ENCODE data around the gene GFAP.

GFAP gene

DNA sequence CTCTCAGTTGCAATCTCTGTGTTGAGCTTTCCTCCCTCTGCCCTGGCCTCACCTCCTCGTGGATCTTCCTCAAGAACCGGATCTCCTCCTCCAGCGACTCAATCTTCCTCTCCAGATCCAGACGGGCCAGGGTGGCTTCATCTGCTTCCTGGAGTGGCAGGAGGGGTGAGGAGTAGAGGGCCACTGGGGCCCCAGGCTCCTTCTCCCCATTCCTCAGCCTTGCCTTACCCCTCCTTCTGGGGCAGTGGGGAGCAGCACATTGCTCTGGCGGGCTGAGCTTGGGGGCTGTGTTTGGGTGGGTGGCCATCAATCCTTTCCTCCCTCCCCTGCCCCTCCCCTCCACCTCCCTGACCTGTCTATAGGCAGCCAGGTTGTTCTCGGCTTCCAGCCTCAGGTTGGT is 1.6 kb downstream of the GFAP start:
- H3K36me3 ChIP-seq (ENCODE audit: control insufficient read depth in 2 of 2, insufficient read depth in 2 of 2, low read length in 2 of 2) = no peaks in the 10 kb centered on the region
- no peak overlapping the region for H3K9ac ChIP-seq (ENCODE audit: low read length in 2 of 2)
- H3K27ac ChIP-seq (ENCODE audit: low read length) = no peak overlapping the region
- H3K4me1 ChIP-seq (ENCODE audit: control insufficient read depth, insufficient read depth, low read length) = peaks cover 35% of the 10 kb centered on the region
- H3K27me3 ChIP-seq (ENCODE audit: control insufficient read depth in 1 of 2, insufficient read depth in 2 of 2, low read length in 2 of 2) = peaks cover 4 to 5% of the 10 kb centered on the region in 2 donors
- H3K4me3 ChIP-seq (ENCODE audit: low read length in 2 of 2) = no peak overlapping the region
- no peaks in the 10 kb centered on the region for H3K9me3 ChIP-seq (ENCODE audit: control insufficient read depth in 2 of 2, low read length in 2 of 2)

DNA sequence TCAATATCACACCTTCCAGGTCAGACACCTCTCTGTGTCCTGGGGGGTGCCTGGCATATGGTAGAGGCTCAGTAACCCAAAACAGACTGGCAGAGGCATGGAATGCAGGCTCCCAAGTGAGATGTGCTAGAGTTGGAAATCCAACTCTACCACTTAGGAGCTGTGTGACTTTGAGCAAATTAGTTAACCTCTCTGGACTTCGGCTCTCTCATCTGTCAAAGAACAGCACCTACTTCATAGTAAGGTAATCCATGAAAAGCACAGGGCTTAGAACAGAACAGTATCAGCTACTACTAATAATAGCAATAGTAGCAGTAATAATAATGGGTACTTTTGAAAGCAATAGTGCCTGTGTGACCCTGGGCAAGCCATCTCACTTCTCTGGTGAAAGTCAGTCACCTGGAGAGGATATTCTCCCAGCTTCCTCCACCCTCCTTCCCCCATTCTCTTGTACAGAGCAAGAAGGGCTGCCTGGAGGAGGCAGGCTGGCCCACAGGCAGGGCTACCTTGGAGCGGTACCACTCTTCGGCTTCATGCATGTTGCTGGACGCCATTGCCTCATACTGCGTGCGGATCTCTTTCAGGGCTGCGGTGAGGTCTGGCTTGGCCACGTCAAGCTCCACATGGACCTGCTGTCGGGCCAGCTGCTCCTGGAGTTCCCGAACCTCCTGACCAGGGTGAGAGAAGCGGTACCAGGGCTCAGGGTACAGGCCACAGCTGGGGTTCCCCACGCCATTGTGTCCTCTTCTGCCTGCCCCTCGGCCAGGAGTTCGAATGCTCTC is 2.3 kb downstream of the GFAP start:
- Histone ChIP-seq H3K9ac (ENCODE audit: low read length in 2 of 2) (no peak overlapping the region), H3K9me3 (ENCODE audit: control insufficient read depth in 2 of 2, low read length in 2 of 2) (no peaks in the 10 kb centered on the region), H3K36me3 (ENCODE audit: control insufficient read depth in 2 of 2, insufficient read depth in 2 of 2, low read length in 2 of 2) (no peaks in the 10 kb centered on the region), H3K27me3 (ENCODE audit: control insufficient read depth in 1 of 2, insufficient read depth in 2 of 2, low read length in 2 of 2) (peaks cover 4 to 5% of the 10 kb centered on the region in 2 donors), H3K4me3 (ENCODE audit: low read length in 2 of 2) (no peak overlapping the region), H3K4me1 (ENCODE audit: control insufficient read depth, insufficient read depth, low read length) (peaks cover 35% of the 10 kb centered on the region), H3K27ac (ENCODE audit: low read length) (no peak overlapping the region)

DNA sequence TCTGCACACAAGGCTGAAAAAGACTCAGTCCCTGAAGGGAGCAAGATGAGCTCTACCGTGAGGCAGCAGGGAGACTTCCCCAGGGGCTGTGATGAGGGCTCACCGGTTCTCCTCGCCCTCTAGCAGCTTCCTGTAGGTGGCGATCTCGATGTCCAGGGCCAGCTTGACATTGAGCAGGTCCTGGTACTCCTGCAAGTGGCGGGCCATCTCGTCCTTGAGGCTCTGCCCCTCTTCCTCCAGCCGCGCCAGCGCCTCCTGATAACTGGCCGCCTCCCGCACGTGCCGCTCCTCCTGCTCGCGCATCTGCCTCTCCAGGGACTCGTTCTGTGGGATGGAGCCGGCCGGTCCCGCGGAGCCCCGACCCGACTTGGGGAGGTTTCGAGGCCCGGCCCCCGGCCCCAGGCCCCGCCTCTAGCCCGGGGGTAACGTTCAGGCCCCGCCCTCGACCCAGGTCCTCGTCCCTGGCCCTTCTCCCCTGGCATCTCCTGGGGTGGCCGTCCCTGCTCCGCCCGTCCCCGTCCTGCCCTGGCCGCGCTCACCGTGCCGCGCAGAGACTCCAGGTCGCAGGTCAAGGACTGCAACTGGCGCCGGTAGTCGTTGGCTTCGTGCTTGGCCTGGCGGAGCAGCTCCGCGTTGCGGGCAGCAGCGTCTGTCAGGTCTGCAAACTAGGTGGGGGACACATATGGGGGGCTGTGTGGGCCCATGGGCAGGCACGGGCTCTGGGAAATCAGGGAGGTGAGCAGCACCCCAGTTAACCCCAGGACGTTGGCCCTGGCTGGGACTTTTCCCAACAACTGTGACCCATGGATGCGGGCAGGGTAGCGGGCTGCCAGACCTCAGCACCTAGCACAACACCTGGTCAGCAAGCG is 3.9 kb downstream of the GFAP start:
- Histone ChIP-seq H3K4me3 (ENCODE audit: low read length in 2 of 2) (peak overlapping the region; percentile 8 to 52), H3K27ac (ENCODE audit: low read length) (no peak overlapping the region), H3K4me1 (ENCODE audit: control insufficient read depth, insufficient read depth, low read length) (peaks cover 20% of the 10 kb centered on the region), H3K27me3 (ENCODE audit: control insufficient read depth in 1 of 2, insufficient read depth in 2 of 2, low read length in 2 of 2) (peaks cover 4 to 5% of the 10 kb centered on the region in 2 donors), H3K9ac (ENCODE audit: low read length in 2 of 2) (peak overlapping the region in 1 of 2 donors; percentile 35), H3K9me3 (ENCODE audit: control insufficient read depth in 2 of 2, low read length in 2 of 2) (no peaks in the 10 kb centered on the region), H3K36me3 (ENCODE audit: control insufficient read depth in 2 of 2, insufficient read depth in 2 of 2, low read length in 2 of 2) (no peaks in the 10 kb centered on the region)

DNA sequence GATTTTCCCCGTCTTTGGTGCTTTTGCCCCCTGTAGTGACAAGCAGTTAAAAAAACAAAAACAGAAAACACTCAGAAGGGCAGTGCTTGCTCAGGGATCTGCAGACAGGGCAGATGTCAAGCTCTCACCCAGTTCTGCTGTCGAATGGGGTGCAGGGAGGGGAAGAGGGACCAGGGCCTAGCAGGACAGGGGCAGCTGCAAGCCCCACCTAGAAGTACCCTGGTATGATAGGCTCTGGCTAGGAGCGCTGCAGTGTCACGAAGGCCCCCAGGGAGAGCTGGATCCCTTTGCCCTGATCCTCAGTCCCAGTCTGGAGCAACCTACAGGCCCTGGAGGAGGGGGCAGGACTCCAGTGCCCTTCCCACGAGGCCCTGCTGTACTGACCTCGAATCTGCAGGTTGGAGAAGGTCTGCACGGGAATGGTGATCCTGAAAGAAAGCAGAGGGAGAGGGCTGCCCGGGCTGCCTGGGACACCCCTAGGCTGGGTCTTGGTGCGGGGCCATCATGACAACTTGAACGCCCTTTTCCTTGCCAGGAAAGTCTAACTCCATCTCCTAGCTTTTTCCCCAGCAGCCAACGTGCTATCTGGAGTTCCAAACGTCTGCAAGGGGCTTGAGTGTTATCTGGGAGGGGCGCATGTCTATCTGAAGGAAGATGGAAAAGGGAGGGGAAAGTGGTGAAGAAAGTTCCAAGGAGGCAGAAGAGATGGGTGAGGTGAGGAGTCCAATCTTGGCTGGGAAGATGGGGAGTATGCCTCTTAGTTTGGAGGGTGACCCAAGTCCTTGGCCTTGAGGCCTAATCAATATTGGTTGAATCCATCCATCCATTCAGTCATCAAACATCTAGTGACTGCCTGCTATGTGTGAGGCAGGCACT is 4.8 kb downstream of the GFAP start:
- no peaks in the 10 kb centered on the region for H3K9me3 ChIP-seq (ENCODE audit: control insufficient read depth in 2 of 2, low read length in 2 of 2)
- H3K9ac ChIP-seq (ENCODE audit: low read length in 2 of 2) = peak overlapping the region in 1 of 2 donors; percentile 35
- H3K4me1 ChIP-seq (ENCODE audit: control insufficient read depth, insufficient read depth, low read length) = peaks cover 16% of the 10 kb centered on the region
- peak overlapping the region in 1 of 2 donors; percentile 52 for H3K4me3 ChIP-seq (ENCODE audit: low read length in 2 of 2)
- peak overlapping the region; percentile 49 for H3K27ac ChIP-seq (ENCODE audit: low read length)
- no peaks in the 10 kb centered on the region for H3K36me3 ChIP-seq (ENCODE audit: control insufficient read depth in 2 of 2, insufficient read depth in 2 of 2, low read length in 2 of 2)
- peaks cover 4 to 5% of the 10 kb centered on the region in 2 donors for H3K27me3 ChIP-seq (ENCODE audit: control insufficient read depth in 1 of 2, insufficient read depth in 2 of 2, low read length in 2 of 2)

DNA sequence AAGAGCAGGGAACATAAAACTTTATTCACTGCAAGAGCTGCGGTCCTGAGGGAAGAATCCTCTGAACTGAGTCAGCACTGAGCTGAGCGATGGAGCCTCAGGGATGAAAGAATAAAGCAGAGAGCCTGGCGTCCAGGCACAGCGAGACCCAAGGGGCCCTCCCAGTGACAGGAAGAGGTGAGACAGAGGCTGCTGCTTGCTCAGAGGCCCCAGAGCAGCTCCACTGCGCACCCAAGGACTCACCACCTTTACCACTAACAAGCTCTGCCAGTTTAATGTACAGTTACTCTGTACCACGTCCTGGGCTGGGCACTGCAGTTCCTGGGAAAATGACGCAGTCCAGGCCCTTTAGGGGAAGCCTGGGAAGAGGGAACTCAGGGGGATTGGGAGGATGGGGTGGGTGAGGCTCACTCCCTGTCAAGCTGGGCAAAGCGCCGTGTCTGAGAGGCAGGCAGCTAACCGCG is 5.6 kb downstream of the GFAP start:
- H3K9ac ChIP-seq (ENCODE audit: low read length in 2 of 2) = peak overlapping the region; percentile 3 to 13
- H3K36me3 ChIP-seq (ENCODE audit: control insufficient read depth in 2 of 2, insufficient read depth in 2 of 2, low read length in 2 of 2) = no peaks in the 10 kb centered on the region
- no peak overlapping the region for H3K4me3 ChIP-seq (ENCODE audit: low read length in 2 of 2)
- H3K9me3 ChIP-seq (ENCODE audit: control insufficient read depth in 2 of 2, low read length in 2 of 2) = no peaks in the 10 kb centered on the region
- peak overlapping the region; percentile 49 for H3K27ac ChIP-seq (ENCODE audit: low read length)
- peaks cover 4 to 5% of the 10 kb centered on the region in 2 donors for H3K27me3 ChIP-seq (ENCODE audit: control insufficient read depth in 1 of 2, insufficient read depth in 2 of 2, low read length in 2 of 2)
- peaks cover 16% of the 10 kb centered on the region for H3K4me1 ChIP-seq (ENCODE audit: control insufficient read depth, insufficient read depth, low read length)

DNA sequence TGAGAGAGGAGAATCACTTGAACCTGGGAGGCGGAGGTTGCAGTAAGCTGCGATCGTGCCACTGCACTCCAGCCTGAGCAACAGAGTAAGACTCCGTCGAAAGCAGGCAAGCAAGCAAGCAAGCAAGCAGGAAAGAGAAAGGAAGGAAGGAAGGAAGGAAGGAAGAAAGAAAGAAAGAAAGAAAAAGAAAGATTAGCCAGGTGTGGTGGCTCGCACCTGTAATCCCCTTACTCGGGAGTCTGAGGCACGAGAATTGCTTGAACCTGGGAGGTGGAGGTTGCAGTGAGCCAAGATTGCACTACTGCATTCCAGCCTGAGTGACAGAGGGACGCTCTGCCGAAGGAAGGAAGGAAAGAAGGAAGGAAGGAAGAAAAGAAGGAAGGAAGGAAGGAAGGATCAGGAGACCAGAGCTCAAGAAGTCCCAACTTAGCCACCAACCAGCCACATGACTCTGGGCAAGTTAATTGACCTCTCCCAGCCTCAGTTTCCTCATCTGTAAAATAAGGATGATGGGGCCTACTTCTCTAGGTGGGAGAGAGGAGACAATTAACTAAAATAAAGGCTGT is 6.5 kb downstream of the GFAP start:
- Histone ChIP-seq H3K9ac (ENCODE audit: low read length in 2 of 2) (no peak overlapping the region), H3K27ac (ENCODE audit: low read length) (no peak overlapping the region), H3K27me3 (ENCODE audit: control insufficient read depth in 1 of 2, insufficient read depth in 2 of 2, low read length in 2 of 2) (peaks cover 4 to 5% of the 10 kb centered on the region in 2 donors), H3K9me3 (ENCODE audit: control insufficient read depth in 2 of 2, low read length in 2 of 2) (no peaks in the 10 kb centered on the region), H3K36me3 (ENCODE audit: control insufficient read depth in 2 of 2, insufficient read depth in 2 of 2, low read length in 2 of 2) (no peaks in the 10 kb centered on the region), H3K4me1 (ENCODE audit: control insufficient read depth, insufficient read depth, low read length) (peaks cover 16% of the 10 kb centered on the region), H3K4me3 (ENCODE audit: low read length in 2 of 2) (no peak overlapping the region)

DNA sequence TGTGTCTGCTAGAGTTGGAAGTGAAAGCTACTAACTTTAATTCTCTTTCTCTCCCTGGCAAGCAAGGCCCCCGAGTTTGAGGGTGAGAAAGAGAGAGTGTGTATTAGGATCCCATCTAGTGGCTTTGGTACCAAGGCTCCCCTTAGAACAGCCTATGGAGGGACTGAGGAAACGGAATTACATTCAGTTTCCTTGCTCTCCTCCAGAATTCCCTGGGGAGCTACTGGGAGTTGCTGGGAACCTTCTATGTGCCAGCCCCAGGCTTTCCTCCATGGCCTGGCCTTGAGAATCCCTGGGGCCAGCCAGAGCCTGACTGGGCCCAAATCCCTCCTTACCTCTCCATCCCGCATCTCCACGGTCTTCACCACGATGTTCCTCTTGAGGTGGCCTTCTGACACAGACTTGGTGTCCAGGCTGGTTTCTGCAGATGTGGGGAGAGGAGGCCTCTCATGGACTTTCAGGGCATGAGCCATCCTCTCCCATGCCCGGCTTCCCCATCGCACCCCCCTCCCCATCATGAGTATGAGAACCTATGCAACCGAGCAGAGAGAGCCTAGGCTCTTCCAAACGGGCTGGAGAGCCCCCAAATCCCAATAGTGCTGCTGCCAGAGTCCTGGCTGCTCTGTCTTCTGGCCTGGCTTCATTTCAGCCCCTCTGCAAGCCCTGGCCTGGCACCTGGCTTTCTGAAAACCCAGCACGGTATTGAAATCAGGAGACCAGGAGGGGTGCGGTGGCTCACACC is 7.4 kb downstream of the GFAP start:
- Histone ChIP-seq H3K9ac (ENCODE audit: low read length in 2 of 2) (no peak overlapping the region), H3K4me3 (ENCODE audit: low read length in 2 of 2) (no peak overlapping the region), H3K27ac (ENCODE audit: low read length) (no peak overlapping the region), H3K36me3 (ENCODE audit: control insufficient read depth in 2 of 2, insufficient read depth in 2 of 2, low read length in 2 of 2) (no peaks in the 10 kb centered on the region), H3K4me1 (ENCODE audit: control insufficient read depth, insufficient read depth, low read length) (peaks cover 16% of the 10 kb centered on the region), H3K9me3 (ENCODE audit: control insufficient read depth in 2 of 2, low read length in 2 of 2) (no peaks in the 10 kb centered on the region), H3K27me3 (ENCODE audit: control insufficient read depth in 1 of 2, insufficient read depth in 2 of 2, low read length in 2 of 2) (peaks cover 4 to 5% of the 10 kb centered on the region in 2 donors)

DNA sequence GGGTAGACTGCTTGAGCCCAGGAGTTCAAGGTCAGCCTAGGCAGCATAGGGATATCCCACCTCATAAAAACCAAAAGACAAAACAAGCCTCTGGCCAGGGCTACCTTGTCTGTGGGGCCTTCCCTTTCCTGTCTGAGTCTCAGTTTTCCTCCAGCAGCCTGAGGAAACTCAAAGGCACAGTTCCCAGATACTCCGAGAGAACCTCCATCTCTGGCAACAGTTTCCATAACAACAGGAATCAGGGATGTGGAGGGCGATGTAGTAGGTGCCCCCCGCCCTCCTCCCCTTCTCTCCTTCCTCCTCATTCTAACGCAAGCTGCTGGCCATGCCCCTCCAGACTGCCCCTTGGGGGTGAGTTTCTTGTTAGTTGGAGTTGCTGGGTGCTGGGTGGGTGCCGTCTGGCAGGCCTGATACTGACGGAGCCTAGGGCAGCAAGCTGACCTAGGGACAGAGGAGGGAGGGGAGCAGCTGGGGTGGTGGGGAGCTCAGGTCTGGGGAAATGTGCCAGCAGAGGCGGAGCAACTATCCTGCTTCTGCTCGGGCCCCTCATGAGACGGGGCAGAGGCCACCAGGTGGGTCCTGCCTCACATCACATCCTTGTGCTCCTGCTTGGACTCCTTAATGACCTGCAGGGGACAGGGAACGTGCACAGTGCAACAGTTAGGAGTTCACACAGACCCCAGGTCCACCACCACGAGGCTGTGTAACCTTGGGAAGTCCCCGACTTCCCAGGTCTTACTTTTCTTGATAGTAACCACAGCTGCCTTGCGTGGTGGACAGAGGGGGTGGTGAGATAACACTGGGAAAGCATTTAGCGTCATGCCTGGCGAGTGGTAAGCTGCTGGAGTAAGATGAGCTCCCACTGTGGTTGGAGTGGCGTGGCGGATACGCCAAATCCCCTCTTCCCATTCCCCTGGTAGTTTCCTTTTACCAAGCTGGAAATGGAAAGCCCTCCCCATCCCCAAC is 8.3 kb downstream of the GFAP start:
- H3K36me3 ChIP-seq (ENCODE audit: control insufficient read depth in 2 of 2, insufficient read depth in 2 of 2, low read length in 2 of 2) = no peaks in the 10 kb centered on the region
- peaks cover 16% of the 10 kb centered on the region for H3K4me1 ChIP-seq (ENCODE audit: control insufficient read depth, insufficient read depth, low read length)
- peaks cover 3 to 4% of the 10 kb centered on the region in 2 donors for H3K27me3 ChIP-seq (ENCODE audit: control insufficient read depth in 1 of 2, insufficient read depth in 2 of 2, low read length in 2 of 2)
- no peaks in the 10 kb centered on the region for H3K9me3 ChIP-seq (ENCODE audit: control insufficient read depth in 2 of 2, low read length in 2 of 2)
- no peak overlapping the region for H3K9ac ChIP-seq (ENCODE audit: low read length in 2 of 2)
- H3K4me3 ChIP-seq (ENCODE audit: low read length in 2 of 2) = no peak overlapping the region
- H3K27ac ChIP-seq (ENCODE audit: low read length) = no peak overlapping the region
